Stomach (tissue), 4 donors: ENCODE results near the gene ODAD2.

ENCODE experiments used
- POLR2A ChIP-seq, 4 donors: fragments of 450-650 bp; IDR thresholded peaks; one replicate each; pipeline ENCODE4 v1.6.1; 2016; ENCODE audit warnings: antibody characterized with exemption in 4 of 4, control low read depth in 2 of 4, mild to moderate bottlenecking in 1 of 4, moderate library complexity in 1 of 4
- POLR2AphosphoS5 ChIP-seq, 3 donors: sonication (generic); formaldehyde crosslinking; IDR thresholded peaks; one replicate each; pipeline ENCODE4 v1.6.1; 2016; ENCODE audit warnings: antibody characterized with exemption in 3 of 3
- TF ChIP-seq, protein P1 (sequence below), 7 experiments: fragments of 450-650 bp in 4 of 7; fragments of 200-600 bp in 3 of 7; sonication (generic) in 3 of 7; IDR thresholded peaks; one replicate each; pipeline ENCODE4 v1.5.1; 2016 to 2019; ENCODE audit warnings: antibody characterized with exemption in 7 of 7, control low read depth in 2 of 7, mild to moderate bottlenecking in 1 of 7

DNA sequence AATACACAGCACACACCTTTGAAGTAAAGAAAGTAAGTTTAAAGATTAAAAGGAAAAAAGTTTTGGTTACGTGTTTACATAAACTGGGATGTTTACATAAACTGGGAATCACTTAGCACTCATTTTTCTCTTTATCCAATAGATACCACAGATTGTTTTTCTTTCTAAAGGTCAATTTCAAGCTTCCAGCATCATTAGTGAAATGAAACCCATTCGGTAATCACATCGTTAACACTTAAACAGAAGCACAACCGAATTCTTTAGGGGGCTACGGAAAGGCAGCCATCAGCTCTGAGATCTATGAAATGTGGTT lies 1.1 kb downstream of the ODAD2 start:
- TF ChIP-seq, protein P1, sequence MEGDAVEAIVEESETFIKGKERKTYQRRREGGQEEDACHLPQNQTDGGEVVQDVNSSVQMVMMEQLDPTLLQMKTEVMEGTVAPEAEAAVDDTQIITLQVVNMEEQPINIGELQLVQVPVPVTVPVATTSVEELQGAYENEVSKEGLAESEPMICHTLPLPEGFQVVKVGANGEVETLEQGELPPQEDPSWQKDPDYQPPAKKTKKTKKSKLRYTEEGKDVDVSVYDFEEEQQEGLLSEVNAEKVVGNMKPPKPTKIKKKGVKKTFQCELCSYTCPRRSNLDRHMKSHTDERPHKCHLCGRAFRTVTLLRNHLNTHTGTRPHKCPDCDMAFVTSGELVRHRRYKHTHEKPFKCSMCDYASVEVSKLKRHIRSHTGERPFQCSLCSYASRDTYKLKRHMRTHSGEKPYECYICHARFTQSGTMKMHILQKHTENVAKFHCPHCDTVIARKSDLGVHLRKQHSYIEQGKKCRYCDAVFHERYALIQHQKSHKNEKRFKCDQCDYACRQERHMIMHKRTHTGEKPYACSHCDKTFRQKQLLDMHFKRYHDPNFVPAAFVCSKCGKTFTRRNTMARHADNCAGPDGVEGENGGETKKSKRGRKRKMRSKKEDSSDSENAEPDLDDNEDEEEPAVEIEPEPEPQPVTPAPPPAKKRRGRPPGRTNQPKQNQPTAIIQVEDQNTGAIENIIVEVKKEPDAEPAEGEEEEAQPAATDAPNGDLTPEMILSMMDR (IDR thresholded peaks at IDR 0.05), result no peak
- TF ChIP-seq POLR2AphosphoS5 (IDR thresholded peaks at IDR 0.05) (no peak), POLR2A (IDR thresholded peaks at IDR 0.05) (no peak)
